Endothelial cell of umbilical vein (primary cell): ENCODE data around the gene KRTAP10-5.

Source experiments
- CTCF ChIP-seq, 2 donors: IDR thresholded peaks; 1 replicate in 1 of 2; 2 replicates in 1 of 2; pipeline ENCODE4 v1.5.1; 2011; ENCODE audit warnings: low read length in 2 of 2, mild to moderate bottlenecking in 2 of 2, moderate library complexity in 2 of 2, control low read depth in 1 of 2, inconsistent platforms in 1 of 2, low read depth in 1 of 2; ENCODE audit not compliant: insufficient read depth in 1 of 2; ENCODE audit errors: extremely low read depth in 1 of 2
- EZH2 ChIP-seq: IDR thresholded peaks from 2 replicates; pipeline ENCODE4 v1.6.1; 2012; ENCODE audit warnings: borderline replicate concordance, low read depth, mild to moderate bottlenecking, moderate library complexity, low read length, inconsistent platforms; ENCODE audit not compliant: severe bottlenecking
- POLR2A ChIP-seq: IDR thresholded peaks from 2 replicates; pipeline ENCODE4 v1.6.1; 2012; ENCODE audit warnings: low read depth, mild to moderate bottlenecking, control low read depth, low read length
- POLR2AphosphoS5 ChIP-seq: IDR thresholded peaks from 2 replicates; pipeline ENCODE4 v1.6.1; 2012; ENCODE audit warnings: low read depth, mild to moderate bottlenecking, control low read depth, low read length, moderate library complexity; ENCODE audit not compliant: insufficient read depth

DNA sequence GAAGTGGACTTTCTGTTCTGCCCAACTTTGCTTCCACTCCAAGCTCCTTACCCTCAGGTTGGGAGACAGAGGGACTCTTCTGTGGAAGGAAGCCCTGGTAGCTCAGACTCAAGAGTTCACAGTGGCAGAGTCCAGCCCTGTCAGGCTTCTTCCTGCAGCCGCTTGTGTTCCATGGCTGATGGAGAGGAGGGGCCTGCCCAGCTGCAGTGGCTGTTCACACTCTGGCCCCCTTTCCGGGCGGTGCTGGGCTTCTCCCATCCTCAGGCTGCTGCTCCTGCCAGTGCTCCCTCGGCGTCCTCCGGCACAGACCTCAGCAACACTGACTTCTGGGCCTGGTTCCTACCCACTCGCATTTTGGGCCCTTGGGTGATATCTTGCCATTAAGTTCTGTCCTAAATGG is 44.4 kb downstream of the KRTAP10-5 start:
- TF ChIP-seq POLR2A (no peak), EZH2 (no peak), CTCF (IDR thresholded peaks at IDR 0.05; ENCODE audit: extremely low read depth in 1 of 2, insufficient read depth in 1 of 2, low read depth in 1 of 2, low read length in 2 of 2) (no peak), POLR2AphosphoS5 (no peak)
